ENCODE measurements around the gene SIRT2. TPM values are rescaled to one million over a fixed set of nuclear protein-coding genes. Genes with fewer than 3 reads are reported as not detected.

The SIRT2 gene
- total RNA-seq, 1 donor from 2014 or later, result 43.5 TPM

- TF ChIP-seq, protein P1, sequence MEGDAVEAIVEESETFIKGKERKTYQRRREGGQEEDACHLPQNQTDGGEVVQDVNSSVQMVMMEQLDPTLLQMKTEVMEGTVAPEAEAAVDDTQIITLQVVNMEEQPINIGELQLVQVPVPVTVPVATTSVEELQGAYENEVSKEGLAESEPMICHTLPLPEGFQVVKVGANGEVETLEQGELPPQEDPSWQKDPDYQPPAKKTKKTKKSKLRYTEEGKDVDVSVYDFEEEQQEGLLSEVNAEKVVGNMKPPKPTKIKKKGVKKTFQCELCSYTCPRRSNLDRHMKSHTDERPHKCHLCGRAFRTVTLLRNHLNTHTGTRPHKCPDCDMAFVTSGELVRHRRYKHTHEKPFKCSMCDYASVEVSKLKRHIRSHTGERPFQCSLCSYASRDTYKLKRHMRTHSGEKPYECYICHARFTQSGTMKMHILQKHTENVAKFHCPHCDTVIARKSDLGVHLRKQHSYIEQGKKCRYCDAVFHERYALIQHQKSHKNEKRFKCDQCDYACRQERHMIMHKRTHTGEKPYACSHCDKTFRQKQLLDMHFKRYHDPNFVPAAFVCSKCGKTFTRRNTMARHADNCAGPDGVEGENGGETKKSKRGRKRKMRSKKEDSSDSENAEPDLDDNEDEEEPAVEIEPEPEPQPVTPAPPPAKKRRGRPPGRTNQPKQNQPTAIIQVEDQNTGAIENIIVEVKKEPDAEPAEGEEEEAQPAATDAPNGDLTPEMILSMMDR (conservative IDR thresholded peaks at IDR 0.05; ENCODE audit: low read depth, low read length), result no peak
- H3K4me3 ChIP-seq (ENCODE audit: low read depth, low read length), result no peak overlapping the region
- DNase-seq (ENCODE audit: low read depth), result no peak
These were observed 12.1 kb upstream of the SIRT2 start for GRCh38 chr19:38911388-38912001.

DNA sequence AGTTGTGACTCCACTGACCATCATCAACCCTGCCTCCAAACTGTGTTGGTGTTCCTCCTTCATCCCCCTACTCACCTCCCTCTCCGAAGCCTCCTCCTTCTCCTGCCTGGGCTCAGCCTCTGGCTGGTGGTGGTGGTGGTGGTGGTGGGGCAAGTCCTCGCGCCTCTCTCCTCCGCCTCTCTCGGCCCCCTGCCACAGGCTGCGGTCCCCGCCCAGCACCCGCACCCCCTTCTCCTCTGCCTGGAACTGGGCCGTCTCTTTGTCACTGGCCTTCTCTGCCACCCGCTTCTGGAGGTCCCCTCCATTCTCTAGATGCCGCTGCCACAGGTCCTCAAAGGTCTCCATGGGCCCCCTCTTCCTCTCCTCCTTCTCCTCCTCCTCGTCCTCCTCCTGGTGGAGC is 11.1 kb upstream of the SIRT2 start:
- H3K4me3 ChIP-seq (ENCODE audit: low read depth, low read length), result no peak overlapping the region
- TF ChIP-seq, protein P1 (conservative IDR thresholded peaks at IDR 0.05; ENCODE audit: low read depth, low read length), result no peak
- DNase-seq (ENCODE audit: low read depth), result no peak

DNA sequence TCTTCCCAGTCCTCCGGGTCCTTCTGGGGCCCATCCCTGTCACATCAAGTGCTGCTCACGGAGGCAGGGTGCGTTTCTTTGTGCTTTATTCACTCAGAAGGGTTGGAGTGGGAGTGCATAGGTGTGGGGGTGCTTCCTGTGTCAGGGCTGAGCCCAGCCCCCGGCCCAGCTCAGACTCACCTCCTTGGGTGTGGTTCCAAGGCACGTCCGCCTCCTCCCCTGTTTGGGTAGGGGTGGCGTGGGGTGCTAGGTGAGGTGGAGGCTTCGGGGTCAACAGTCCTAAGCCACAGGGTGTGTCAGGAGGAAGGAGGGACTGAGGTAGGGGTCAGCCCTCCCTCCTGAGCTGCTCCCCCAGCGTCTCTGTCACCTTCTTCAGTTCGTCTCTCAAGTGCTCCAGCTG is 9.5 kb upstream of the SIRT2 start:
- no peak for DNase-seq (ENCODE audit: low read depth)
- TF ChIP-seq, protein P1 (conservative IDR thresholded peaks at IDR 0.05; ENCODE audit: low read depth, low read length), result no peak
- H3K4me3 ChIP-seq (ENCODE audit: low read depth, low read length), result no peak overlapping the region

- TF ChIP-seq, protein P1 (conservative IDR thresholded peaks at IDR 0.05; ENCODE audit: low read depth, low read length), result no peak
- DNase-seq (ENCODE audit: low read depth), result no peak
- H3K4me3 ChIP-seq (ENCODE audit: low read depth, low read length), result no peak overlapping the region
These were observed 8.3 kb upstream of the SIRT2 start for GRCh38 chr19:38907670-38908069.

GRCh38 chr19:38907227-38907626 is 7.8 kb upstream of the SIRT2 start:
- DNase-seq (ENCODE audit: low read depth), result no peak
- TF ChIP-seq, protein P1 (conservative IDR thresholded peaks at IDR 0.05; ENCODE audit: low read depth, low read length), result no peak

DNA sequence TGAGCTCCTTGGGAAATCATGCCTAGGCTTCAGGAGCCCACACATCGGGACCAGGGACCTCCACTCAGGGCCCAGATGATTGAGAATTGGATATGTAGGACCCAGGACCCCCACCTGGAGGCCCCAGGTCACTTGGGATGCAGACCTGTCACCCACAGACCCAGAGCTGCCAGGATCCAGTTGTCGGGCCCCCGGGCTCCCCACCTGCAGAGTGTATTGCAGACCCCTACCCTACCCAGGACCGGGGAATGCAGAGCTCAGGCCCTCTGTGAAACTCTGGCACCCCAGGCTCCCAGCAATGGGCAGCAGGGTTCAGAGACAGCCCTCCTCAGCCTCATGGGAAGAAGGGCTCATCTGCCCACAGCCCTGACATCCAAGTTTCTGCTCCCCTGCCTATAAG is 6.2 kb upstream of the SIRT2 start:
- TF ChIP-seq, protein P1 (conservative IDR thresholded peaks at IDR 0.05; ENCODE audit: low read depth, low read length), result no peak
- H3K4me3 ChIP-seq (ENCODE audit: low read depth, low read length), result no peak overlapping the region
- no peak for DNase-seq (ENCODE audit: low read depth)

More at GRCh38 chr19:38907227-38907626, 7.8 kb upstream of the SIRT2 start:
- no peak overlapping the region for H3K4me3 ChIP-seq (ENCODE audit: low read depth, low read length)

All from epithelial cell of proximal tubule (primary cell).